Ovary (tissue), 9 donors: ENCODE data around the gene STIP1. TPM values are rescaled to one million over a fixed set of nuclear protein-coding genes. Genes with fewer than 3 reads are reported as not detected.

Experiments used
- DNase-seq, 5 donors: peaks; one replicate each; pipeline ENCODE4 v3.0.0-alpha.2; 2019 to 2020
- H3K27ac ChIP-seq, 2 donors: fragments of 200-600 bp; one replicate each; pipeline versions ENCODE4 v1.5.1 to v1.8.0; 2019 to 2022
- H3K27me3 ChIP-seq: fragments of 200-600 bp; one replicate; pipeline ENCODE4 v1.8.0; 2022
- H3K36me3 ChIP-seq: fragments of 200-600 bp; sonication (generic); one replicate; pipeline ENCODE4 v1.5.1; 2019
- H3K4me1 ChIP-seq: one replicate; pipeline ENCODE4 v1.8.1; 2013; ENCODE audit warnings: mild to moderate bottlenecking, moderate library complexity; ENCODE audit not compliant: insufficient read depth
- H3K4me3 ChIP-seq: fragments of 200-600 bp; sonication (generic); one replicate; pipeline ENCODE4 v1.5.1; 2017
- H3K9me3 ChIP-seq, 2 donors: fragments of 200-600 bp in 1 of 2; sonication (generic) in 1 of 2; one replicate each; pipeline versions ENCODE4 v1.5.1 to v1.8.1; 2013 to 2019; ENCODE audit warnings: mild to moderate bottlenecking in 1 of 2, moderate library complexity in 1 of 2
- CTCF ChIP-seq, 3 donors: fragments of 450-650 bp in 2 of 3; fragments of 200-600 bp in 1 of 3; IDR thresholded peaks; one replicate each; pipeline versions ENCODE4 v1.5.1 to v1.8.0; 2016 to 2022; ENCODE audit warnings: antibody characterized with exemption in 3 of 3, mild to moderate bottlenecking in 1 of 3
- EP300 ChIP-seq: sonication (generic); formaldehyde crosslinking; IDR thresholded peaks from one replicate; pipeline ENCODE4 v1.6.1; 2017; ENCODE audit warnings: antibody characterized with exemption
- POLR2A ChIP-seq: fragments of 450-650 bp; IDR thresholded peaks from one replicate; pipeline ENCODE4 v1.6.1; 2017; ENCODE audit warnings: antibody characterized with exemption, mild to moderate bottlenecking, moderate library complexity
- WGBS, 3 donors: extraction: QIAGEN DNeasy Blood & Tissue Kit in 1 of 3; methylation state at CpG; one replicate each; pipeline versions ENCODE4 v1.1.5 to v1.1.7; 2013 to 2017; 5-methylcytosine and 5-hydroxymethylcytosine counted together
- intact Hi-C, 4 donors: fragments of 100-400 bp; cut with DNase I; formaldehyde crosslinking; loops; one replicate each; pipeline versions ENCODE4 v1.11.0 to v1.15.1; 2022 to 2023
- polyA plus RNA-seq, 2 donors: library from polyadenylated mRNA; stranded (reverse); fragments of 200-250 nt in 1 of 2; fragments of 350-450 nt in 1 of 2; fragmentation: Illumina TruSeq in 1 of 2; extraction: RNeasy Lipid Tissue Mini Kit (QIAGEN cat#74804) in 1 of 2; gene quantifications; one replicate each; pipeline ENCODE4 v1.2.3, GENCODE V29; 2013 to 2014
- total RNA-seq, 7 donors: library from RNA; depleted of rRNA in 2 of 7; stranded (reverse); fragments of >200 nt in 2 of 7; fragmentation: NEBNext Ultra II Directional in 3 of 7; extraction: Animal tissue kit (Norgen Biotek cat#: 25700) in 3 of 7; gene quantifications; one replicate each; pipeline versions ENCODE4 v1.1.0 to v1.2.4, GENCODE V29; 2016 to 2023
- donor health status: DM: no; HTN: no; CAD: no; lungs with moderate emphysema.
- donor health status: DM: no; HTN: no; CAD: no.
- donor health status: Bipolar disorder and iron deficiency.
- donor health status: DM: yes; HTN: yes; CAD: no.
- donor health status: DM: no; HTN: no; CAD: no.
- donor health status: DM: yes; HTN: yes; CAD: no.

Gene STIP1
- total and polyA plus RNA-seq, 9 donors = 48.4 to 238 (median 111) TPM

DNA sequence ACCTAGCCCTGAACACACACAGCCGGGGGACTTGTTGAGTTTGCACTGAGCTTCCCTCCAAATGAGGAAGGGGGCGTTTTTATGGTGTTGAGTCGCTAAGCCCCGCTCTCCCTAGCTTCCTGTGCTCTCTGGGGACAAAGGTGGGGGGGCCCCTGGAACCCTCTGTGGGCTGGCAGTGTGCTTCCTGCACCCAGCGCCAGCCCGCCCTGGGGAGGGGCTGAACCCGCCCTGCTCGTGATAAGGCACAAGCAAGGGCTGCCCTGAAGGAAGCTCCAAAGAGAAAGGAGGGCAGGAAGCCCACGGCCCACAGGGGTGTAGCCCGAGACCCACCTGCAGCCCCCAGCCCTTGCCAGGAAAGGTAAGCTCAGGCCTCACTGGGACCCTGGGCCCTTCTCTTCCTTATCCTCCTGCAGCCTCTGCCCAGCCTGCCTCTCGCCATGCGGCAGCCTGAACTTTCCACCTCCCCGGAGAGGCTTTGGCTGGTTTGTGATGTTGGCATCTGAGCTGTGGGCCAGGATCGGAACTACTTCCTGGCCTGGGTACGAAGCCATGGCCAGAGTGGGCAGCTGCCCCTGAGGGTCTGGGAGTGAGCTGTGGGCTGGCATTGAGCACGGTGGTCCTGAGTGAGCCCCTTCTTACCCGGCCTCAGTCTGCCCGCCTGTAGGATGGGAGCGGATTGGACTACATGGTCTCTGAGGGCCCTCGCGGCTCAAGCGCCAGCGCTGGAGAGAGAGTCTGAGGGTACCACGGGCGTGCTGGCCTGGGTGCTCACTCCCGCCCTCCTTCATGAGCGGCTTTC lies 20.7 kb downstream of the STIP1 start, which contains the start of gene FERMT3:
Gene FERMT3 (plus strand): TSS at position 265 of the 799 bp plus-strand sequence. CDS start 644 bp downstream, outside the sequence.
- Histone ChIP-seq H3K27me3 (no peaks in the 10 kb centered on the region), H3K27ac (no peak within 1 kb of the TSS), H3K4me1 (peaks cover 10% of the 10 kb centered on the region), H3K36me3 (no peaks in the 10 kb centered on the region), H3K4me3 (peak within 1 kb of the TSS; percentile 13), H3K9me3 (no peaks in the 10 kb centered on the region)
- 79 to 91% (median 80%) methylated on average over 25 to 27 of the region's 27 CpGs for WGBS, 3 donors
- intact Hi-C loops = loop anchor here in 2 of 4 donors (10.0 kb wide), 1 partner anchor 58 kb away; no protein-coding TSS in a partner anchor
- DNase-seq = peak in 1 of 5 donors; percentile 54
- TF ChIP-seq EP300 (no peak), POLR2A (no peak), CTCF (IDR thresholded peaks at IDR 0.05) (no peak)

GRCh38 chr11:64207256-64208085 lies 21.5 kb downstream of the STIP1 start:
- WGBS, 3 donors = 17 to 37% (median 25%) methylated on average over 29 to 30 of the region's 30 CpGs
- Histone ChIP-seq H3K4me1 (peaks cover 10% of the 10 kb centered on the region), H3K27ac (peak overlapping the region in 1 of 2 donors; percentile 16), H3K27me3 (no peaks in the 10 kb centered on the region), H3K9me3 (no peaks in the 10 kb centered on the region), H3K4me3 (peak overlapping the region; percentile 13), H3K36me3 (no peaks in the 10 kb centered on the region)
- TF ChIP-seq CTCF (IDR thresholded peaks at IDR 0.05) = no peak
- TF ChIP-seq POLR2A = no peak
- no peak for TF ChIP-seq EP300
- intact Hi-C loops = loop anchor here in 2 of 4 donors (10.0 kb wide), 1 partner anchor 57 kb away; no protein-coding TSS in a partner anchor
- peak in 4 of 5 donors; percentile 48 to 60 (median 52) for DNase-seq

DNA sequence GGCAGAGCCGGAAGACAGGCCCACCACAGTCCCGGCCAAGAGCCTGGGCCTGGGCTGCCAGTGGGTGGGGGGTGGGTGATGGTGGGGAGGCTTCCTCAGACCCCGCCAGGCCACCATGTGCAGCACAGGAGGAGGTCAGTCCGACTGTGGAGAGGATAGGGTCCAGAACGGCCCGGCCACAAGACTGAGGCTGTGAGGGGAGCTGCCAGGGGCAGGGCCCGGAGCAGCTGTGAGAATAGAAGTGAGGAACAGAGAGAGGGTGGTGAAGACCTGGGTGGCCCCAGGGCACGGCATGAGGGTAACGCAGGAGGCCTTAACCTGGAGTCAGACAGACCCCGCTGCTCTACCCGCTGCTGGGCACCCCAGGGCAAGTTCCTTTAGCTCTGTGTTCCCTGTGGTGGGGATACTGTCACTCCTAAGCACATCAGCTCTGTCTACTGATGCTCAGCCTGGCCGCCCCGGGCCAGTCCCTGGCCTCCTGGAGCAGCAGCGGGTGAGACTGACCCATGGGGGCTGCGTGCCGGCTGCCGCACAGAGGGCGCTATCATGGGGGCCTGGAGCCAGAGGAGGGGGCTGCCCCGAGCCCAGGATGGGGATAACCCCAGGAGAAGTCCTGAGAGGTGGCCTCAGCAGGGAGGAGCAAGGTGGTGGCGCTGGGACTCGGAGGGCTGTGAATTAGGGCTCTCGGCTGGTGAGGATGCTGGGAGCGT lies 22.3 kb downstream of the STIP1 start:
- WGBS, 3 donors = 73 to 80% (median 77%) methylated on average over 23 of the region's 23 CpGs
- peaks cover 10% of the 10 kb centered on the region for H3K4me1 ChIP-seq
- H3K27me3 ChIP-seq = no peaks in the 10 kb centered on the region
- TF ChIP-seq EP300 = no peak
- TF ChIP-seq POLR2A = no peak
- TF ChIP-seq CTCF (IDR thresholded peaks at IDR 0.05) = no peak
- intact Hi-C loops = loop anchor here in 2 of 4 donors (10.0 kb wide), 1 partner anchor 57 kb away; no protein-coding TSS in a partner anchor
- H3K27ac ChIP-seq = peak overlapping the region in 1 of 2 donors; percentile 16
- no peaks in the 10 kb centered on the region for H3K36me3 ChIP-seq
- no peaks in the 10 kb centered on the region for H3K9me3 ChIP-seq
- no peak overlapping the region for H3K4me3 ChIP-seq
- DNase-seq = peak in 1 of 5 donors; percentile 37
